Calu3 (cell line): Measurements from ENCODE around the gene SMARCD1. TPM values are rescaled to one million over a fixed set of nuclear protein-coding genes. Genes with fewer than 3 reads are reported as not detected.
A peak's percentile ranks its signal among the peaks of the same experiment; 100 is the strongest.

Experiments used
- BruUV-seq: library from RNA; stranded (reverse); fragments of 400-500 nt; replicated peaks from 2 replicates; lab custom pipeline; 2021; lab: Mats Ljungman, UMichigan
- CTCF ChIA-PET: fragments of 300-600 bp; sonication (Branson Sonifier 250); formaldehyde crosslinking; loops from one replicate; lab custom pipeline; 2022; ENCODE audit warnings: antibody characterized with exemption; lab: Charles Lee
- DNase-seq: peaks from one replicate; pipeline ENCODE4 v3.0.0; 2022
- H3K27ac Mint-ChIP-seq: one replicate; pipeline ENCODE4 v1.8.0; 2022; ENCODE audit warnings: mixed read lengths; ENCODE audit not compliant: unreplicated experiment
- H3K27me3 Mint-ChIP-seq: one replicate; pipeline ENCODE4 v1.8.0; 2022; ENCODE audit warnings: mixed read lengths; ENCODE audit not compliant: unreplicated experiment
- H3K36me3 Mint-ChIP-seq: one replicate; pipeline ENCODE4 v1.8.0; 2022; ENCODE audit warnings: mild to moderate bottlenecking, moderate library complexity, mixed read lengths; ENCODE audit not compliant: insufficient read depth, unreplicated experiment
- H3K4me1 Mint-ChIP-seq: one replicate; pipeline ENCODE4 v1.8.0; 2022; ENCODE audit warnings: mild to moderate bottlenecking, low read depth, mixed read lengths; ENCODE audit not compliant: unreplicated experiment
- H3K4me3 Mint-ChIP-seq: one replicate; pipeline ENCODE4 v1.8.0; 2022; ENCODE audit warnings: mild to moderate bottlenecking, low read depth, moderate library complexity, mixed read lengths; ENCODE audit not compliant: unreplicated experiment
- H3K9me3 Mint-ChIP-seq: one replicate; pipeline ENCODE4 v1.8.0; 2022; ENCODE audit warnings: low read depth, mixed read lengths; ENCODE audit not compliant: unreplicated experiment
- CTCF ChIP-seq: fragments of 200-600 bp; IDR thresholded peaks from one replicate; pipeline ENCODE4 v1.8.0; 2022; ENCODE audit warnings: antibody characterized with exemption; ENCODE audit not compliant: unreplicated experiment
- intact Hi-C: fragments of 100-400 bp; cut with micrococcal nuclease; formaldehyde crosslinking; loops from one replicate; pipeline ENCODE4 v1.10.0; 2022; ENCODE audit not compliant: unreplicated experiment
- total RNA-seq: library from RNA; stranded (reverse); gene quantifications from 2 replicates; pipeline ENCODE4 v1.2.3, GENCODE V29; 2022

SMARCD1 gene
- total RNA-seq, 1 experiment from 2014 or later = 36.9 TPM

- TF ChIP-seq CTCF = no peak
- DNase-seq = no peak
- Mint-ChIP-seq H3K4me1 (peaks cover 11% of the 10 kb centered on the region), H3K9me3 (no peaks in the 10 kb centered on the region), H3K27ac (no peak overlapping the region), H3K27me3 (peaks cover 24% of the 10 kb centered on the region), H3K36me3 (peaks cover 9% of the 10 kb centered on the region), H3K4me3 (no peak overlapping the region)
- intact Hi-C loops = no loop called here
- CTCF ChIA-PET = interaction anchor here (1.1 to 1.5 kb wide), 2 partner anchors 8 to 10 kb away, joined by 4 to 5 read pairs; partner anchors contain the start of gene COX14
- no TSS peak for BruUV-seq
Measured at GRCh38 chr12:50102131-50102531, 17.0 kb downstream of the SMARCD1 start.

- H3K27ac Mint-ChIP-seq = no peak overlapping the region
- CTCF ChIA-PET = interaction anchor here (1.5 to 1.6 kb wide), 2 partner anchors 8 to 18 kb away, joined by 4 to 5 read pairs; partner anchors contain the start of gene SMARCD1
Measured at GRCh38 chr12:50102646-50103309, 17.6 kb downstream of the SMARCD1 start.

GRCh38 chr12:50103351-50103750 is 18.2 kb downstream of the SMARCD1 start:
- Mint-ChIP-seq H3K4me3 (no peak overlapping the region), H3K27me3 (peaks cover 24% of the 10 kb centered on the region), H3K27ac (no peak overlapping the region), H3K36me3 (peaks cover 6% of the 10 kb centered on the region), H3K9me3 (no peaks in the 10 kb centered on the region), H3K4me1 (peaks cover 11% of the 10 kb centered on the region)
- no TSS peak for BruUV-seq
- CTCF ChIA-PET = interaction anchor here (0.9 to 1.6 kb wide), 3 partner anchors 15 to 70 kb away, joined by 3 to 5 read pairs (median 3); partner anchors contain the start of gene SMARCD1
- intact Hi-C loops = no loop called here
- no peak for TF ChIP-seq CTCF
- no peak for DNase-seq

More at GRCh38 chr12:50102646-50103309, 17.6 kb downstream of the SMARCD1 start:
- Mint-ChIP-seq H3K9me3 (no peaks in the 10 kb centered on the region), H3K4me3 (no peak overlapping the region), H3K27me3 (peaks cover 24% of the 10 kb centered on the region), H3K4me1 (peaks cover 11% of the 10 kb centered on the region), H3K36me3 (peaks cover 9% of the 10 kb centered on the region)
- no TSS peak for BruUV-seq
- TF ChIP-seq CTCF = no peak
- no peak for DNase-seq
- intact Hi-C loops = no loop called here

- Mint-ChIP-seq H3K27me3 (peaks cover 24% of the 10 kb centered on the region), H3K4me1 (peaks cover 11% of the 10 kb centered on the region), H3K36me3 (peaks cover 8% of the 10 kb centered on the region), H3K27ac (no peak within 1 kb of the TSS), H3K4me3 (peak within 1 kb of the TSS; percentile 28), H3K9me3 (no peaks in the 10 kb centered on the region)
- CTCF ChIA-PET = interaction anchor here (0.6 to 1.6 kb wide), 4 partner anchors 13 to 69 kb away, joined by 3 to 5 read pairs (median 4); partner anchors contain the start of gene SMARCD1
- BruUV-seq = no TSS peak
- DNase-seq = peak; percentile 60
- no peak for TF ChIP-seq CTCF
- intact Hi-C loops = no loop called here
Measured at GRCh38 chr12:50103767-50104321, 18.7 kb downstream of the SMARCD1 start, which contains the start of gene GPD1. Gene GPD1, plus strand, starts transcription at chr12:50104008. Its CDS starts 43 bp downstream, at chr12:50104051.
